Esophagus (tissue), 2 donors: Measurements from ENCODE around the gene SPART. TPM values are rescaled to one million over a fixed set of nuclear protein-coding genes. Genes with fewer than 3 reads are reported as not detected.
"Not testable (repeated sequence)": the region's sequence is repeated elsewhere in the genome, so short reads cannot be mapped to it uniquely, and the experiment has no call there.

ENCODE experiments used
- H3K27ac ChIP-seq, 2 donors: one replicate each; pipeline ENCODE4 v1.5.1; 2013; ENCODE audit warnings: low read depth in 2 of 2, mild to moderate bottlenecking in 2 of 2, inconsistent platforms in 1 of 2, low read length in 1 of 2, moderate library complexity in 1 of 2
- H3K27me3 ChIP-seq, 2 donors: one replicate each; pipeline ENCODE4 v1.6.1; 2013; ENCODE audit warnings: low read length in 2 of 2, control low read depth in 1 of 2, mild to moderate bottlenecking in 1 of 2; ENCODE audit not compliant: insufficient read depth in 2 of 2, control insufficient read depth in 1 of 2
- H3K36me3 ChIP-seq, 2 donors: one replicate each; pipeline ENCODE4 v1.6.1; 2013; ENCODE audit warnings: low read length in 1 of 2; ENCODE audit not compliant: control insufficient read depth in 2 of 2, insufficient read depth in 2 of 2
- H3K4me1 ChIP-seq, 2 donors: one replicate each; pipeline ENCODE4 v1.6.1; 2013; ENCODE audit warnings: low read length in 1 of 2; ENCODE audit not compliant: control insufficient read depth in 2 of 2, insufficient read depth in 2 of 2
- H3K4me3 ChIP-seq, 2 donors: one replicate each; pipeline ENCODE4 v1.5.1; 2013; ENCODE audit warnings: low read length in 2 of 2, mild to moderate bottlenecking in 2 of 2, low read depth in 1 of 2, moderate library complexity in 1 of 2
- H3K9me3 ChIP-seq, 2 donors: one replicate each; pipeline ENCODE4 v1.6.1; 2013; ENCODE audit warnings: mild to moderate bottlenecking in 2 of 2, low read depth in 1 of 2, low read length in 1 of 2, moderate library complexity in 1 of 2; ENCODE audit not compliant: control insufficient read depth in 2 of 2, insufficient read depth in 1 of 2
- WGBS, 2 donors: extraction: QIAGEN DNeasy Blood & Tissue Kit; methylation state at CpG; one replicate each; pipeline ENCODE4 v1.1.7; 2013; 5-methylcytosine and 5-hydroxymethylcytosine counted together
- polyA plus RNA-seq, 2 donors: library from polyadenylated mRNA; stranded (reverse); fragments of 200-250 nt; gene quantifications; one replicate each; pipeline ENCODE4 v1.2.3, GENCODE V29; 2013
- donor health status: healthy with polysubstance abuse.
- donor health status: Bipolar disorder and iron deficiency.

SPART gene
- polyA plus RNA-seq, 2 donors: 10.0 to 14.4 TPM

DNA sequence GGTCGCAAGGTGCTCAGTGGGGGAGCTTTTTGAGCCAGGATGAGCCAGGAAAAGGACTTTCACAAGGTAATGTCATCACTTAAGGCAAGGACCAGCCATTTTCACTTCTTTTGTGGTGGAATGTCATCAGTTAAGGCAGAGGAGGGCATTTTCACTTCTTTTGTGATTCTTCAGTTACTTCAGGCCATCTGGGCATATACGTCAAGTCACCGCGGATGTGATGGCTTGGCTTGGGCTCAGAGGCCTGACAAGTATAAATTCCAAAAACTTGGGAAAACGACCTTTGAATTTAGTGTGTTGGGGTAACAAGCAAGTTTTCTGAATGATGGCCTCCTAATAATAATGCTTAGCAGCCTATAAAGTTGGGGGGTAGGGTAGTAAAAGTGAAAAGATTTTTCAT lies 21.3 kb downstream of the SPART start:
- 82 to 88% methylated on average over 5 of the region's 5 CpGs for WGBS, 2 donors
- H3K9me3 ChIP-seq, H3K36me3 ChIP-seq, H3K27ac ChIP-seq, H3K27me3 ChIP-seq, H3K4me1 ChIP-seq, H3K4me3 ChIP-seq: not testable (repeated sequence)

DNA sequence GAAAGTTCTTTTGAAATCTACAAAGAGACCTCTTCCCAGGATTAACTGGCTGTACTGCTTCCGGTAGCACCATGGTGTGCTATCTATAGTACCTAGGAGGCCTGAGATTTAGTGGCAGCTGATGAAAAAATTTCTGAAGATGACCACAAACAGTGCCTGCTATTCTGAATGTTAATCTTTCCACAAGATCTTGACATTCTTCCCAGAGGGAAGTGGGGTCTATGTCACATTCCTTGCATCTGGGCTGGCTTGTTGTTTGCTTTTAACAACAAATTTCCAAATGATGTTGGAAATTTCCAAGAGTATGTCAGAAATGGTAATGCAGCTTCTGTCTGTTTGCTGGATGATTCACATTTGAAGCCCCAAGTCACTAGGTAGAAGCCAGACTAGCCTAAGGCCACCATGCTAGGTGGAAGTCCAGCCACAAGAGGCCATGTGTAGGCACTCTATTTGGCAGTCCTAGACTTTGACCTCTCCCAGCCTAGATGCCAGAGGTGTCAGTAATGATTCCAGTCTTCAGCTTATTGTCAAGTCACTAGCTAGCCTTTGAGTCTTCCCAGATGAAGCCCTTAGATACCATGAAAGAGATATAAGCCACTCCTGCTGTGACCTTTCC lies 22.1 kb downstream of the SPART start:
- H3K4me1 ChIP-seq: no peaks in the 10 kb centered on the region
- 96 to 98% methylated on average over 1 of the region's 1 CpG for WGBS, 2 donors
- H3K4me3 ChIP-seq: no peak overlapping the region
- peaks cover 0 to 5% of the 10 kb centered on the region in 2 donors for H3K36me3 ChIP-seq
- H3K27ac ChIP-seq: no peak overlapping the region
- H3K27me3 ChIP-seq: no peaks in the 10 kb centered on the region
- no peaks in the 10 kb centered on the region for H3K9me3 ChIP-seq

DNA sequence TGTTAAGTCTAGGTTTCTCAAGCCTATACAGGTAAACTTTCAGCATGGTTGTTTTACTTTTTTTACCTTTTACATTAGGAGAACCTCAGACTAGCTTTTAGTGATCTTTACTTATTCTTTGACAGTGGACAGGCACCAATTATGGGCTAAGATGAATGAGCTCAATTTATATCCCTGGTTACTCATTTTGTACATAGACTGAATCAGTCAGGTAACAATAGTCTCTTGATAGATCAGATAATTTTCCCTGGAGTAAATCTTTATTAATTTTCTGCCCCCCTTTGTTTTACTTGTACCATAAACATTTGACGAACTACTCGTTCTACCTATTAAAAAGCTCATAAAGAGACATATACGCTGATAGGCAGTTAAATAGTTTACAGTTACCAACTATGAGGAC lies 22.8 kb downstream of the SPART start:
- Histone ChIP-seq H3K36me3 (peaks cover 0 to 5% of the 10 kb centered on the region in 2 donors), H3K4me3 (no peak overlapping the region), H3K9me3 (no peaks in the 10 kb centered on the region), H3K27me3 (no peaks in the 10 kb centered on the region), H3K4me1 (no peaks in the 10 kb centered on the region), H3K27ac (no peak overlapping the region)
- WGBS, 2 donors: 92 to 95% methylated on average over 3 of the region's 3 CpGs

DNA sequence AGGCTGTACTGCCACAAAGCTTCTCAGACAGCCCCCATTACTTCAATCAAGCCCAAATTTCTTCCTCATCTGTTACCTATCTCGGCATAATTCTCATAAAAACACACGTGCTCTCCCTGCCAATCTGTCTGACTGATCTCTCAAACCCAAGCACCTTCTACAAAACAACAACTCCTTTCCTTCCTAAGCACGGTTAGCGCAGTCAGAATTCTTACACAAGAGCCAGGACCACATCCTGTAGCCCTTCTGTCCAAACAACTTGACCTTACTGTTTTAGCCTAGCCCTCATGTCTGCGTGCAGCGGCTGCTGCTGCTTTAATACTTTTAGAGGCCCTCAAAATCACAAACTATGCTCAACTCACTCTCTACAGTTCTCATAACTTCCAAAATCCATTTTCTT lies 26.4 kb downstream of the SPART start:
- H3K4me1 ChIP-seq, H3K27me3 ChIP-seq, H3K4me3 ChIP-seq, H3K36me3 ChIP-seq, H3K27ac ChIP-seq, H3K9me3 ChIP-seq: not testable (repeated sequence)
- 72 to 77% methylated on average over 5 to 6 of the region's 6 CpGs for WGBS, 2 donors

DNA sequence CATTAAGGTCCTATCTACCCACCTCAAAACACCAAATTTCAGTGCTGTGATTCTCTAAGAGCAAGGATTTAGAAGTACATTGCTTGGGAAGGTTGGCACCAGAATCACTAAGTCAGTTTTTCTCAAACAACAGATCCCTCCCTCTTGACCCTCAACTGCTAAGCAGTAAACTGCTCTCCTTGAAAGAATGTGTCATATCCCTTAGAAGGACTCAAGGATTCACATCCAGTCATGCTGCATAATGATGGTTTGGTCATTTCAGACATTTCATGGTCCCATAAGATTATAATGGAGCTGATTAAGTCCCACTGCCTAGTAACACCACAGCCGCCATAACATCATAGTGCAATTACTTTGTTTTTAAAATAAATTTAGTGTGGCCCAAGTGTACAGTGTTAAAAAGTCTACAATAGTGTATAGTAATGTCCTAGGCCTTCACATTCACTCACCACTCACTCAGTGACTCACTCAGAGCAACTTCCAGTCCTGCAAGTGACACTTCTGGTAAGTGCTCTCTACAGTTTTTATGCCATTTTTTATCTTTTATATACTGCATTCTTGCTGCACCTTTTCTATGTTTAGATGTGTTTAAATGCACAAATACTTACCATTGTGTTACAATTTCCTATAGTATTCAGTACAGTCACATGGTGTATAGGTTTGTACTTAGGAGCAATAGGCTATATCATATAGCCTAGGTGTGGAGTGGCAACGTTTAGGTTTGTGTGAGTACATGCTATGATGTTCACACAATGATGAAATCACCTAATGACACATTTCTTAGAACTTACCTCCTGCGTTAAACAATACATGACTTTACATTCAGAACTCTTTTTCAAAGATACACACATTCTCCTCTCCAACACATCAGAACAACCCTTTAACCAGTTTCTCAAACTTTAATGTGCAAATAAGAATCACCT lies 32.9 kb downstream of the SPART start:
- H3K27me3 ChIP-seq: no peaks in the 10 kb centered on the region
- H3K4me3 ChIP-seq: no peak overlapping the region
- no peaks in the 10 kb centered on the region for H3K4me1 ChIP-seq
- no peaks in the 10 kb centered on the region for H3K9me3 ChIP-seq
- peaks cover 0 to 9% of the 10 kb centered on the region in 2 donors for H3K36me3 ChIP-seq
- WGBS, 2 donors: 72 to 78% methylated on average over 3 of the region's 3 CpGs
- no peak overlapping the region for H3K27ac ChIP-seq

DNA sequence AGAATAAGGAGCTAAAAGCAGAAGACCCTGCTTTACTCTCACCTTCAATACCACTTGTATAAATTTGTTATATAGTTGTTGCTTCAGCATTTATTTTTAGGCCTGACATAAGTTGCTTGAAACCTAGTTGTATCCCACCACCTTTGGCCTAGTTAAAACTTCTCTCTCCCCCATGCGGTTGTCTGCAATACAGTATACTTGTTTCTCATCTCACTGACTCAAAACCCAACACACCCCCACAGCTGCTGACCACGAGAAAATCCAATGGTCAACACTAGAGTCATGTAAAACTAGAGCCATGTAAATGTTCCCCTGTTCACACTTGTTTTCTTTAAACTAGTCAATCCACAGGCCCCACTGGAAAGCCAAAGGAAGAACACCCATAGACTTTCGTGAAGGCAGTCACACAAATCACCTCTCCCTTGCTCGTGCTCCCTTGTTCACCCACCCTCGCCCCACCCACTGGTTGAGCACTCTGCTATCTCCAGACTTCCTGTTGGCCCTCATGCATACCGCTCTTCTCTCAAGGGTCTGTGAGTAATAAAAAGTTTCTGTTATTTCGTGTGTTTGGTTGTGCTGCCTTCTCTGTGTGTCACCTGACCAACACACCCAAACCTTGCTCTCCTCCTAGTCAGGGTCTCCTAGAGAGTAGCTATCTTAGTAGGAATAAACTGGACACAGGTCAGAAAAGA lies 35.6 kb downstream of the SPART start:
- peaks cover 0 to 9% of the 10 kb centered on the region in 2 donors for H3K36me3 ChIP-seq
- no peak overlapping the region for H3K27ac ChIP-seq
- no peaks in the 10 kb centered on the region for H3K4me1 ChIP-seq
- no peaks in the 10 kb centered on the region for H3K27me3 ChIP-seq
- no peaks in the 10 kb centered on the region for H3K9me3 ChIP-seq
- WGBS, 2 donors: 91% methylated on average over 7 of the region's 7 CpGs
- H3K4me3 ChIP-seq: no peak overlapping the region

DNA sequence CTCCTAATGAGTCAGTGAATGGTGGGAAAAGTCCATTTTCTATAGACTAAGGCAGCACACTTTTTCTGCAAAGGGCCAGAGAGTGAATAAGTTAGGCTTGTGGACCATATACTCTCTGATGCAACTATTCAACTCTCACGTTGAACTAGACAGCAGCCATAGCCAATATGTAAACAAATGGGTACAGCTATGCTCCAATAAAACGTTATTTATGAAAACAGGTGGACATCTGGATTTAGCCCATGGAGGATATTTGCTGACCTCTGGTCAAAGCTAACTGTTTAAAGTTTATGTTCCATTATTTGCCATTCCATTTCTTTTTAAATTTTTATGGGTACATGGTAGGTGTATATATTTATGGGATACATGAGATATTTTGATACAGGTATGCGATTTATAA lies 43.9 kb downstream of the SPART start:
- H3K4me3 ChIP-seq: no peak overlapping the region
- no peaks in the 10 kb centered on the region for H3K9me3 ChIP-seq
- WGBS, 2 donors: 65 to 68% methylated on average over 3 of the region's 3 CpGs
- H3K27ac ChIP-seq: no peak overlapping the region
- H3K36me3 ChIP-seq: no peaks in the 10 kb centered on the region
- H3K27me3 ChIP-seq: no peaks in the 10 kb centered on the region
- H3K4me1 ChIP-seq: no peaks in the 10 kb centered on the region

DNA sequence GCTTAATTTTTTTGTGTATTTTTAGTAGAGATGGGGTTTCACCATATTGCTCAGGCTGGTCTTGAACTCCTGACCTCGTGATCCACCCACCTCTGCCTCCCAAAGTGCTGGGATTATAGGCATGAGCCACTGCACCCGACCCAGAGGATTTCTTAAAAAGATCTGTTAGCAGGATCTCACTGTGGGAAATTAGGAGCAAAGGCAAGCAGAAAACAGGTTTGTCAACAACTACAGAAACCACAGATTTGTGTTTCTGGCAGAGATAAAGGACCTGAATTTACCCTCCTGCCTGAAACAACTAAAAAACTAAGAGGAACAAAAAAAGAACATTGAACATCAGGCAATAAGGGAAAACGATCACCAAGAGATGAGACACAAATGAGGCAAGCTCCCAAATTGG lies 46.7 kb downstream of the SPART start:
- H3K36me3 ChIP-seq, H3K4me3 ChIP-seq, H3K9me3 ChIP-seq, H3K27ac ChIP-seq, H3K27me3 ChIP-seq, H3K4me1 ChIP-seq: not testable (repeated sequence)
- 40 to 43% methylated on average over 3 of the region's 3 CpGs for WGBS, 2 donors

DNA sequence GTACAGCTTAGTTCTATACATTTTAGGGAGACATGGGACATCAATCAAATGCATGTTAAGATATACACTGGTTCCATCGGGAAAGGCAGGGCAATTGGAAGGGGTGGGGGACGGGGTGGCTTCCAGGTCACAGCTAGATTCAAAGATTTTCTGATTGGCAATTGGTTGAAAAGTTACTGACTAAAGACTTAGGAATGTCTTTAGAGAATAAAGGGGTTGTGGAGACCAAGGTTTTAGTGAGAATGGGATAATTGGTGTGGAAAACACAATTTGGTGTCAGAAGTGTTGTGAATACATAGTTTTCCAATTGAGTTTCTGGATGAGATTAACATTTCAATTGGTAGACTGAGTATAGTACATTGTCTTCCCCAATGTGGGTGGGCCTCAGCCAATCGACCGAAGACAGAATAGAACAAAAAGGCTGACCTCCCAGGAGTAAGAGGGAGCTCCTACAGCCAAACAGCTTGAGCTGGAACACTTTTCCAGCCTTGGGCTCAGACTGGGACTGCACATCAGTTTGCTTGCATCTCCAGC lies 47.6 kb downstream of the SPART start:
- Histone ChIP-seq H3K27ac (no peak overlapping the region), H3K4me1 (no peaks in the 10 kb centered on the region), H3K9me3 (no peaks in the 10 kb centered on the region), H3K27me3 (no peaks in the 10 kb centered on the region), H3K36me3 (no peaks in the 10 kb centered on the region), H3K4me3 (no peak overlapping the region)
- 27 to 35% methylated on average over 4 of the region's 4 CpGs for WGBS, 2 donors
